HPDE6-E6E7 (cell line): Measurements from ENCODE around the gene ISY1.
"Not testable (repeated sequence)": the region's sequence is repeated elsewhere in the genome, so short reads cannot be mapped to it uniquely, and the experiment has no call there.

Experiments used
- DNase-seq: peaks from one replicate; pipeline ENCODE4 v3.0.0; 2011; ENCODE audit warnings: missing footprints; ENCODE audit errors: extremely low spot score

Gene ISY1

GRCh38 chr3:129160891-129161859 lies at the start of gene ISY1:
Gene ISY1 (minus strand): TSS chr3:129161063. CDS start chr3:129160975, 88 bp downstream.
- DNase-seq, result peak; percentile 95

- no peak for DNase-seq
Measured at GRCh38 chr3:129207479-129207878, 46.6 kb upstream of the ISY1 start.

GRCh38 chr3:129205109-129205832 lies 44.4 kb upstream of the ISY1 start:
- no peak for DNase-seq

- DNase-seq, result no peak
Measured at GRCh38 chr3:129204473-129204872, 43.6 kb upstream of the ISY1 start.

- DNase-seq, result no peak
Measured at GRCh38 chr3:129199366-129199765, 38.5 kb upstream of the ISY1 start.

- DNase-seq, result peak; percentile 27
Measured at GRCh38 chr3:129197321-129197720, 36.5 kb upstream of the ISY1 start.

- DNase-seq, result no peak
Measured at GRCh38 chr3:129196601-129197000, 35.7 kb upstream of the ISY1 start.

- peak; percentile 60 for DNase-seq
Measured at GRCh38 chr3:129195731-129196256, 34.9 kb upstream of the ISY1 start.

GRCh38 chr3:129189793-129190192 lies 28.9 kb upstream of the ISY1 start:
- not testable (repeated sequence) for DNase-seq

GRCh38 chr3:129187857-129188256 lies 27.0 kb upstream of the ISY1 start:
- no peak for DNase-seq

- DNase-seq, result no peak
Measured at GRCh38 chr3:129185783-129186182, 24.9 kb upstream of the ISY1 start.

GRCh38 chr3:129184784-129185542 lies 24.1 kb upstream of the ISY1 start:
- not testable (repeated sequence) for DNase-seq

GRCh38 chr3:129184396-129184657 lies 23.5 kb upstream of the ISY1 start:
- DNase-seq, result no peak

- peak; percentile 95 for DNase-seq
Measured at GRCh38 chr3:129183569-129184395, 22.9 kb upstream of the ISY1 start, which contains the start of gene CNBP. Gene CNBP (minus strand): TSS chr3:129183896. CDS start chr3:129171757, 12,139 bp downstream.

- DNase-seq, result no peak
Measured at GRCh38 chr3:129182390-129183185, 21.7 kb upstream of the ISY1 start.

GRCh38 chr3:129181819-129182218 lies 21.0 kb upstream of the ISY1 start:
- no peak for DNase-seq

GRCh38 chr3:129180461-129180860 lies 19.6 kb upstream of the ISY1 start:
- DNase-seq, result no peak

- DNase-seq, result no peak
Measured at GRCh38 chr3:129176051-129176450, 15.2 kb upstream of the ISY1 start.

- DNase-seq, result no peak
Measured at GRCh38 chr3:129173725-129174124, 12.9 kb upstream of the ISY1 start.

- DNase-seq, result no peak
Measured at GRCh38 chr3:129173206-129173605, 12.3 kb upstream of the ISY1 start.
